Muscle layer of duodenum (tissue), 2 donors: ENCODE data around the gene KIAA0586.
"Not testable (repeated sequence)": the region's sequence is repeated elsewhere in the genome, so short reads cannot be mapped to it uniquely, and the experiment has no call there.

Experiments
- H3K27ac ChIP-seq: one replicate; pipeline ENCODE4 v1.7.0; 2013; ENCODE audit warnings: mild to moderate bottlenecking, low read length
- H3K27me3 ChIP-seq: one replicate; pipeline ENCODE4 v1.7.0; 2013; ENCODE audit warnings: low read depth, mild to moderate bottlenecking, control low read depth, low read length
- H3K36me3 ChIP-seq, 2 donors: one replicate each; pipeline ENCODE4 v1.7.0; 2013; ENCODE audit warnings: low read length in 2 of 2, control low read depth in 1 of 2, mild to moderate bottlenecking in 1 of 2; ENCODE audit not compliant: insufficient read depth in 2 of 2, control insufficient read depth in 1 of 2
- H3K4me1 ChIP-seq, 2 donors: one replicate each; pipeline ENCODE4 v1.7.0; 2013; ENCODE audit warnings: low read length in 2 of 2, mild to moderate bottlenecking in 2 of 2, control low read depth in 1 of 2, moderate library complexity in 1 of 2; ENCODE audit not compliant: insufficient read depth in 2 of 2, control insufficient read depth in 1 of 2
- H3K4me3 ChIP-seq, 2 donors: one replicate each; pipeline ENCODE4 v1.7.0; 2013; ENCODE audit warnings: low read length in 2 of 2, low read depth in 1 of 2, mild to moderate bottlenecking in 1 of 2
- H3K9me3 ChIP-seq, 2 donors: one replicate each; pipeline ENCODE4 v1.7.0; 2013; ENCODE audit warnings: low read length in 2 of 2, control low read depth in 1 of 2, mild to moderate bottlenecking in 1 of 2; ENCODE audit not compliant: control insufficient read depth in 1 of 2
- donor health status: healthy.

Gene KIAA0586

DNA sequence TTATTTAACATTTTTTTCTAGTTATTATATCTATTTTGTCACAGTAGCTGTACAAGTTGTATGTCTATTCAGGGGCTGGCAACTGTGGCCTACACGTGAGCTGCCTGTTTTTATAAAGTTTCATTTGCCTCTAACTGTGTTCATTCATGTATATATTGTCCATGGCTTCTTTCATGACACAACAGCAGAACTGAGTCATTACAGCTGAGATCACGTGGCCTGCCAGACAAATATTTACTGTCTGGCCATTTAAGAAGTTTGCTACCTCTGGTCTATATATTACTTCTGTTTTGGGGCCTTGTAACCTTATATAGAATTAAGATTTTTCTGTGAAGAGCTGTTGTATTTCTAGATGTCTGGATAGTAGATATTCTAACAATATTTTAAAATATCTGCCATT, 37.9 kb downstream of the KIAA0586 start:
- peaks cover 20 to 45% of the 10 kb centered on the region in 2 donors for H3K36me3 ChIP-seq
- no peak overlapping the region for H3K27ac ChIP-seq
- no peaks in the 10 kb centered on the region for H3K4me1 ChIP-seq
- H3K9me3 ChIP-seq: no peaks in the 10 kb centered on the region
- H3K4me3 ChIP-seq: no peak overlapping the region
- H3K27me3 ChIP-seq: no peaks in the 10 kb centered on the region

DNA sequence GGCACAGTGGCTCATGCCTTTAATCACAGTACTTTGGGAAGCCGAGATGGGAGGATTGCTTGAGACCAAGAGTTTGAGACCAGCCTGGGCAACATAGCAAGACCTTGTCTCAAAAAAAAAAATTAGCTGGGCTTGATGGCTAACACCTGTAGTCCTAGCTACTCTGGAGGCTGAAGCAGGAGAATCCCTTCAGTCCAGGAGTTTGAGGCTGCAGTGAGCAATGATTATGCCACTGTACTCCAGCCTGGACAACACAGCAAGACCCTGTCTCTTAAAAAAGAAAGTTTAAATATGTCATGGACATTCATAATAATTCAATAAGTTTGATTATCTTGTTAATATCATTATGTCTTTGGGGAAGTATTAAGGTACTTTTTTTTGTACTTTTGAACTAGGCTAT, 38.9 kb downstream of the KIAA0586 start:
- Histone ChIP-seq H3K4me3 (no peak overlapping the region), H3K9me3 (no peaks in the 10 kb centered on the region), H3K36me3 (peaks cover 20 to 37% of the 10 kb centered on the region in 2 donors), H3K27ac (no peak overlapping the region), H3K27me3 (no peaks in the 10 kb centered on the region), H3K4me1 (no peaks in the 10 kb centered on the region)

DNA sequence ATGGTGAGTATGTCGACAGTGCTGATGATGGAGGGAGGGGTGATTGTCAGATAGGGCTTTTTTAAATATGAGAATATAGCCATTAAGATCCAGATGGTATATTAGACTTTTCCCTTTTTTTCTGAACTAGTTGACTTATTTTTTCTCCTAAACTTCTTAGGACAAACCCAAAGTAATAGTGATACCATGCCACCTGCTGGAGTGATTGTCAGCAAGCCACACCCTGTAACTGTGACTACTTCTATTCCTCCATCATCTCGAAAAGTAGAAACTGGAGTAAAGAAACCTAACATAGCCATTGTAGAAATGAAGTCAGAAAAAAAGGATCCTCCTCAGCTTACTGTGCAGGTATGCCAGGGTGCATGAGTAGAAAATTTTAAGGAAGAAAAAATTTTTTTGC, 40.1 kb downstream of the KIAA0586 start:
- Histone ChIP-seq H3K27me3 (no peaks in the 10 kb centered on the region), H3K9me3 (no peaks in the 10 kb centered on the region), H3K4me1 (no peaks in the 10 kb centered on the region), H3K4me3 (no peak overlapping the region), H3K27ac (no peak overlapping the region), H3K36me3 (peaks cover 20 to 35% of the 10 kb centered on the region in 2 donors)

DNA sequence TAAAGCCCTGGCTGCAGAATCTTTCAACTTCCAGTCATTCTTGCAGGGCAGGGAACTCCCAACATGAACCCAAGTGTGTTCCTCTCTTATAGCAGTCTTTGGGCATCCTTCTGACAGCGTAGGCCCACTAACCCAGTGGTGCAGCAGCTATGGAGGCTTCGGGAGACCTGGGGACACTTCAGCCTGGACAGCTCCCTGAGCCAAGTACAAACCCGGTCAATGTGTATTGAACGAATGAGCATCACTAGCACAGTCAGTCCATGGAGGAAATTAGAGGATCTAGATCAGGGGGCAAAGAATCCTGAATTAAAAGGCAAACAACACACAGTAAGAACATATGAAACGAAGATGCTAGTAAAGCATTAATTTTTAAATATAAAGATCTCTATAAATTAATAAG, 41.8 kb downstream of the KIAA0586 start:
- Histone ChIP-seq H3K9me3 (no peaks in the 10 kb centered on the region), H3K4me1 (no peaks in the 10 kb centered on the region), H3K36me3 (peaks cover 20 to 29% of the 10 kb centered on the region in 2 donors), H3K27me3 (no peaks in the 10 kb centered on the region), H3K4me3 (no peak overlapping the region), H3K27ac (no peak overlapping the region)

DNA sequence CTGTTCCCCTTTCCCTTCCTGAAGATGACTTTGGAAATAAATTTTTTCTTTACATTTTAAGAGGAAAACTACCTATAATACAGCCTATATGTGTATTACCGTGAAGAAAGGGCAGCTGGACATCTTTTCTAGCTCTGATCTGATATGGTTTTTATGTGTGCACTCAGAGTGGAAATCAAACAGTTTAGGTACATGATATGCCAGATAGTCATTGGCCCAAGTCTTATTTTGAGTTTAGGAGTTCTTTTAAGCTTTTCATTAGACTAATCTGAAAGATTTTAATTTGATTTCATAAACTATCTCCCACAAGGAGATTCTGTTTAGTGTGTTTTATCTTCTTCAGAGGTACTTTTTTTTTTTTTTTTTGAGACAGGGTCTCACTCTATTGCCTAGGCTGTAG, 48.8 kb downstream of the KIAA0586 start:
- peaks cover 0 to 30% of the 10 kb centered on the region in 2 donors for H3K36me3 ChIP-seq
- H3K4me1 ChIP-seq: no peaks in the 10 kb centered on the region
- H3K27ac ChIP-seq: no peak overlapping the region
- H3K27me3 ChIP-seq: no peaks in the 10 kb centered on the region
- H3K9me3 ChIP-seq: no peaks in the 10 kb centered on the region
- H3K4me3 ChIP-seq: no peak overlapping the region

DNA sequence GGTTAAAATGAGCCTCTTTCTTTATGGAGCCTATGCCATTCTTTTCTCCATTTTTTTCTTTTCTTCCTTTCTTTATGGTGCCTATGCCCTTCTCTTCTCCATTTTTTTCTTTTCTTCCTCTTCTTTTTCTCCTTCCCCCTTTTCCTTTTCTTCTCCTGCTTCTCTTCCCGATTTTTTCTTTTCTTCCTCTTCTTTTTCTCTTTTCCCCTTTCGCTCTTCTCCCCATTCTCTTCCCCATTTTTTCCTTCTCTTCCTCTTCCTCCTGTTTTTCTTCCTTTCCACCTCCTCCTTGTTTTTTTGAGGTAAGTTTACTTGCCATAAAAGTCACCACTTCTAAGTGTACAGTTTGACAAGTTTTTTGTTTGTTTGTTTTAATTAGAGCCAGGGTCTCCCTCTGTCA, 50.1 kb downstream of the KIAA0586 start:
- no peaks in the 10 kb centered on the region for H3K9me3 ChIP-seq
- no peaks in the 10 kb centered on the region for H3K4me1 ChIP-seq
- no peaks in the 10 kb centered on the region for H3K27me3 ChIP-seq
- no peak overlapping the region for H3K27ac ChIP-seq
- peaks cover 3 to 34% of the 10 kb centered on the region in 2 donors for H3K36me3 ChIP-seq
- no peak overlapping the region for H3K4me3 ChIP-seq

DNA sequence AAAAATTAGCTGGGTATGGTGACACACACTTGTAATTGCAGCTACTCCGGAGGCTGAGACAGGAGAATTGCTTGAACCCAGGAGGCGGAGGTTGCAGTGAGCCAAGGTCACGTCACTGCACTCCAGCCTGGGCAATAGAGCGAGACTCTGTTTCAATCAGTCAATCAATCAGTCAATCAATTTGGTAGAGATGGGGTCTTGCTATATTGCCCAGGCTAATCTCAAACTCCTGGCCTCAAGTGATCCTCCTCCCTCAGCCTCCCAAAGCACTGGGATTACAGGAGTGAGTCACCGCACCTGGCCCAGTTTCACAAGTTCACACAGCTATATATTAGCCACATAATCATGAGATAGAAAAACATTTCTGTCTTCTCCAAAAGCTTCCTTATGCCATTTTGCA, 50.8 kb downstream of the KIAA0586 start:
- not testable (repeated sequence) for H3K27ac ChIP-seq, H3K27me3 ChIP-seq, H3K9me3 ChIP-seq, H3K4me1 ChIP-seq, H3K4me3 ChIP-seq
- H3K36me3 ChIP-seq: peaks cover 5 to 34% of the 10 kb centered on the region in 2 donors

DNA sequence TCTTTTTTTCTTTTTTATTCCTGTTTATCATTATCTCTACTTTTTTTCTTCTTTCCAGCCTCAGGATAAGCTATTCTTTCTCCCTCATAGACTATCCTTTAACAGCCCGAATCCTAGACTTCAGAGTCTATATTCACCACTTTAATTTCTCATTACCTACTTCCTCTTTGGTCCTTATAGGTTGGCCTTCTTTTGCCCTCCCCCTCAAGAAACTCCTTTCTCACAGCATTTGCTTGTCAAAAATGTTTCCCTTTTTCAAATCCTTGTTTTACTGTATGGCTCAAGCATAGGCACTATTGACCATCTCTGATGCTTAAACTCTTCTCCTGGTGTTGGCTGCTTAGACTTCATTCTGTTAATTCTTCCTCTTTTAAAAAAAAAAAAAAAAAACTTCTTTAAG, 52.5 kb downstream of the KIAA0586 start:
- H3K27me3 ChIP-seq: no peaks in the 10 kb centered on the region
- no peak overlapping the region for H3K4me3 ChIP-seq
- H3K4me1 ChIP-seq: no peaks in the 10 kb centered on the region
- H3K36me3 ChIP-seq: peaks cover 5 to 28% of the 10 kb centered on the region in 2 donors
- no peak overlapping the region for H3K27ac ChIP-seq
- H3K9me3 ChIP-seq: no peaks in the 10 kb centered on the region

DNA sequence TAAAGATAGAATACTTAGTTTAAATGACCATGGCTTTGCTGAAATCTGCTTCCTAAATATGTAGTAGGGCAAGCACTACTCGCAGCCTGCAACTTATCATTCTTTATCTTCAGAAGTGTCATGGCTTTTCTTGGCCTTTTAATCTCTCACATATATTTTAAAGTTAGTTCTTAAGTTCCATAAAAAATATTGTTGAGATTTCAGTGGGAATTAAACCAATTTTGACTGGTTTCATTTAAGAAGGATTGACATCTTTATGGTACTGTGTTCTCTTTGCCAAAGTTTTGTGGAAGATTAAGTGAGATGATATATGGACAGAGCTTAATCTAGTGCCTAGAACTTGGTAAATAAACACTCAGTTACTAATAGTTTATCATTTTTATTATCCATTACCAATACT, 56.7 kb downstream of the KIAA0586 start:
- H3K4me1 ChIP-seq: no peaks in the 10 kb centered on the region
- no peaks in the 10 kb centered on the region for H3K27me3 ChIP-seq
- H3K27ac ChIP-seq: no peak overlapping the region
- no peak overlapping the region for H3K4me3 ChIP-seq
- peaks cover 6 to 33% of the 10 kb centered on the region in 2 donors for H3K36me3 ChIP-seq
- no peaks in the 10 kb centered on the region for H3K9me3 ChIP-seq

DNA sequence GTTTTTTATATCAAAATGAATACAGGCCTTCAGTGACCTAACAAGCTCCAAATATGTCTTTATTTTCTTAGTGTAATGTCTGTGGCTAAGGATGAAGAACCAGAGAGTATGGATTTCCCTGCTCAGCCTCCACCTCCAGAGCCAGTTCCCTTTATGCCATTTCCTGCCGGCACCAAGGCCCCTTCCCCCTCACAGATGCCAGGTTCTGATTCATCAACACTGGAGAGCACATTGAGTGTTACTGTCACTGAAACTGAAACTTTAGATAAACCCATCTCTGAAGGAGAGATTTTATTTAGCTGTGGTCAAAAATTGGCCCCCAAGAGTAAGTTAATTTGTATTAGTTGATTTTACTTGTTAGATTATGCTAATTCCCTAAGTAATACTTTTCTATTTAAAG, 61.0 kb downstream of the KIAA0586 start:
- H3K36me3 ChIP-seq: peaks cover 11 to 46% of the 10 kb centered on the region in 2 donors

DNA sequence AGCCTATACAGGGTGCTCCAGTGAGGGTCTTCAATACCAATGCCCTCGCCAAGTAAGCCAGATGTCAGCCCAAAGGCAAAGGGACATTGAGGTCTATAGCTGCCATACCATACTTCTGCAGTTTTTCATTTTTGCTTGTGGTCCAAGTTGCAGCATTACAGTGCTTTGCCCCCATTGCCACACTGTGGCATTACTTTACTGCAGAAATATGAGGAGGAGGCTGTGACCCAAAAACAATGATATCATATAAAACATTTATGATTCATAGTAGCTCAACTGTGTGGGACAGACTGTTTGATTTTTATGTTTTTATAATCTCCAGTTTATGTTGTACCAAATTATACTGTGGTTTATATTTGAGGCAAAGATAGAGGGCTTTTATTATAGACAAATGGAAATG, 64.1 kb downstream of the KIAA0586 start:
- no peaks in the 10 kb centered on the region for H3K4me1 ChIP-seq
- H3K27me3 ChIP-seq: no peaks in the 10 kb centered on the region
- H3K9me3 ChIP-seq: no peaks in the 10 kb centered on the region
- H3K27ac ChIP-seq: no peak overlapping the region
- no peak overlapping the region for H3K4me3 ChIP-seq
- peaks cover 11 to 53% of the 10 kb centered on the region in 2 donors for H3K36me3 ChIP-seq

More for the DNA sequence above, 61.0 kb downstream of the KIAA0586 start:
- Histone ChIP-seq H3K27me3 (no peaks in the 10 kb centered on the region), H3K27ac (no peak overlapping the region), H3K4me1 (no peaks in the 10 kb centered on the region), H3K9me3 (no peaks in the 10 kb centered on the region), H3K4me3 (no peak overlapping the region)

DNA sequence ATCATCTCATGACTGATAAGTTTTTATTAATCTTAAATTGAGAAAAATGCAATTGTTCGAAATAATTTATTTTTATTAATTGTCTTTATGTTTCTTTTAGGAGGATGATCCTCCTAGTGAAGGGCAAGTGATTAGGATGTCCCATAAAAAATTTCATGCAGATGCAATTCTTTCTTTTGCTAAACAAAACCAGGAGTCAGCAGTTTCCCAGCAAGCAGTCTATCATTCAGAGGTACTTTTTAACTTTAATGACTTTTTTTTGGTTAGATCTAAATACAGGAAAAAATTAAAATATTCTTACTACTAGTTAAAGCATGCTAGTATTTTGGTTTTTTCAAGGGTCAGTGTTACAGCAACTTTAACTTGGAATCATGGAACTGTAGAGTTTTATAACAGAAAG, 64.5 kb downstream of the KIAA0586 start:
- peaks cover 11 to 49% of the 10 kb centered on the region in 2 donors for H3K36me3 ChIP-seq

More for the DNA sequence above, 64.5 kb downstream of the KIAA0586 start:
- Histone ChIP-seq H3K27ac (no peak overlapping the region), H3K9me3 (no peaks in the 10 kb centered on the region), H3K27me3 (no peaks in the 10 kb centered on the region), H3K4me1 (no peaks in the 10 kb centered on the region), H3K4me3 (no peak overlapping the region)
